GM12878 (cell line): ENCODE measurements around the gene FHOD3. TPM values are rescaled to one million over a fixed set of nuclear protein-coding genes. Genes with fewer than 3 reads are reported as not detected.

Experiments
- ATAC-seq: fragments of 200-7000 bp; cut with Tn5 transposase; 3 replicates; pipeline ENCODE4 v1.9.1; 2020; ENCODE audit warnings: mild to moderate bottlenecking, moderate library complexity
- BruUV-seq: library from RNA; stranded (reverse); fragments of 400-500 nt; replicated peaks from 2 replicates; lab custom pipeline; 2021; lab: Mats Ljungman, UMichigan
- CTCF ChIA-PET: fragments of 300-600 bp; sonication (Branson Sonifier 250); formaldehyde crosslinking; extraction: SDS; loops from one replicate; lab custom pipeline; 2021; ENCODE audit warnings: inconsistent platforms; lab: Yijun Ruan, JAX
- POLR2A ChIA-PET: fragments of 350-600 bp; formaldehyde crosslinking; extraction: SDS; loops from one replicate; lab custom pipeline; 2021; ENCODE audit warnings: inconsistent platforms; lab: Charles Lee
- RAD21 ChIA-PET: fragments of 300-600 bp; sonication (Branson Sonifier 250); formaldehyde crosslinking; loops from one replicate; lab custom pipeline; 2023; ENCODE audit warnings: antibody characterized with exemption; ENCODE audit not compliant: unreplicated experiment; lab: Charles Lee
- SMC1A ChIA-PET: fragments of 300-600 bp; sonication (Branson Sonifier 250); formaldehyde crosslinking; loops from one replicate; lab custom pipeline; 2023; ENCODE audit not compliant: unreplicated experiment, uncharacterized antibody; lab: Charles Lee
- DNase-seq: peaks from one replicate; pipeline ENCODE4 v3.0.0-alpha.2; 2011; ENCODE audit warnings: low read depth, low spot score
- FAIRE-seq: peaks from 3 replicates; lab custom pipeline; 2011; peaks lifted over from hg19 to GRCh38; lab: Jason Lieb, UNC
- H2AFZ ChIP-seq: 2 replicates; pipeline ENCODE4 v1.6.0; 2011; ENCODE audit warnings: low read depth, low read length, control low read depth; ENCODE audit not compliant: control insufficient read depth
- H3K27ac ChIP-seq: 2 replicates; pipeline ENCODE4 v1.5.1; 2011; ENCODE audit warnings: control low read depth; ENCODE audit not compliant: control insufficient read depth, insufficient read depth
- H3K27me3 ChIP-seq, 2 experiments: replicated peaks in 1 of 2; 2 replicates each; pipeline versions ENCODE4 v1.6.0 to v1.6.1; 2011; ENCODE audit warnings: low read length in 1 of 2; ENCODE audit not compliant: control insufficient read depth in 2 of 2, insufficient read depth in 2 of 2
- H3K36me3 ChIP-seq, 2 experiments: 2 replicates each; pipeline ENCODE4 v1.5.1; 2011; ENCODE audit warnings: low read length in 1 of 2; ENCODE audit not compliant: control insufficient read depth in 2 of 2, insufficient read depth in 2 of 2
- H3K4me1 ChIP-seq: 2 replicates; pipeline ENCODE4 v1.6.1; 2011; ENCODE audit warnings: mild to moderate bottlenecking, low read length, moderate library complexity, mixed read lengths; ENCODE audit not compliant: control insufficient read depth, insufficient read depth
- H3K4me2 ChIP-seq: 2 replicates; pipeline ENCODE4 v1.6.0; 2011; ENCODE audit warnings: control low read depth; ENCODE audit not compliant: control insufficient read depth, insufficient read depth
- H3K4me3 ChIP-seq: fragments of 200-600 bp; sonication (generic); 2 replicates; pipeline ENCODE4 v1.5.1; 2016
- H3K79me2 ChIP-seq: 2 replicates; pipeline ENCODE4 v1.6.0; 2011; ENCODE audit warnings: low read length; ENCODE audit not compliant: control insufficient read depth, insufficient read depth
- H3K9ac ChIP-seq: 2 replicates; pipeline ENCODE4 v1.8.0; 2011; ENCODE audit warnings: low read length, control low read depth, mixed read lengths; ENCODE audit not compliant: control insufficient read depth, insufficient read depth
- H3K9me3 ChIP-seq: replicated peaks from 3 replicates; pipeline ENCODE4 v1.5.1; 2011; ENCODE audit warnings: mild to moderate bottlenecking, low read length; ENCODE audit not compliant: control insufficient read depth, insufficient read depth
- H4K20me1 ChIP-seq: 2 replicates; pipeline ENCODE4 v1.6.0; 2011; ENCODE audit not compliant: control insufficient read depth, insufficient read depth
- IKZF1 ChIP-seq: fragments of 450-650 bp; conservative IDR thresholded peaks from 2 replicates; pipeline ENCODE4 v1.6.1; 2017; ENCODE audit warnings: antibody characterized with exemption, mild to moderate bottlenecking
- WGBS: methylation state at CpG from one replicate; pipeline ENCODE4 v1.1.6; 2016; ENCODE audit warnings: low lambda C conversion rate; ENCODE audit not compliant: insufficient replicate concordance, insufficient coverage; ENCODE audit errors: missing lambda C conversion rate; 5-methylcytosine and 5-hydroxymethylcytosine counted together
- in situ Hi-C: fragments of 300-500 bp; cut with MboI; formaldehyde crosslinking; loops from 9 replicates; pipeline ENCODE4 v1.14.3; 2018; ENCODE audit warnings: mixed read lengths
- intact Hi-C: fragments of 100-400 bp; cut with micrococcal nuclease; formaldehyde crosslinking; loops from one replicate; pipeline ENCODE4 v1.14.2; 2022; ENCODE audit not compliant: unreplicated experiment
- polyA plus RNA-seq, 11 experiments: library from polyadenylated mRNA; depleted of rRNA in 4 of 11; unstranded in 6 of 11; stranded (reverse) in 5 of 11; fragments of >200 nt; fragmentation: Nextera tagmentation in 4 of 11; fragmentation: Illumina TruSeq in 1 of 11; extraction: Ambion mirVana in 4 of 11; extraction: Trizol in 1 of 11; gene quantifications; 1 replicate in 1 of 11; 2 replicates in 10 of 11; pipeline versions ENCODE4 v1.2.1 to v1.2.3, GENCODE V29; 2011 to 2016; ENCODE audit warnings: inconsistent platforms in 2 of 11, missing spikeins in 2 of 11, low read depth in 1 of 11
- total RNA-seq, 4 experiments: library from RNA; depleted of rRNA in 3 of 4; stranded (reverse); fragments of >200 nt in 3 of 4; fragmentation: Illumina TruSeq in 1 of 4; extraction: Trizol in 1 of 4; gene quantifications; 2 replicates each; pipeline versions ENCODE4 v1.2.1 to v1.2.3, GENCODE V29; 2013 to 2021
- TF ChIP-seq, protein P1 (sequence below): fragments of 450-650 bp; IDR thresholded peaks from 2 replicates; pipeline ENCODE4 v1.6.1; 2017; ENCODE audit warnings: antibody characterized with exemption, mild to moderate bottlenecking, moderate library complexity

Gene FHOD3
- total and polyA plus RNA-seq, 10 of the 15 experiments (the other 5 are each of a cell fraction or from before 2014, with no cell fraction given) = 0.77 to 26.7 (median 10.4) TPM

DNA sequence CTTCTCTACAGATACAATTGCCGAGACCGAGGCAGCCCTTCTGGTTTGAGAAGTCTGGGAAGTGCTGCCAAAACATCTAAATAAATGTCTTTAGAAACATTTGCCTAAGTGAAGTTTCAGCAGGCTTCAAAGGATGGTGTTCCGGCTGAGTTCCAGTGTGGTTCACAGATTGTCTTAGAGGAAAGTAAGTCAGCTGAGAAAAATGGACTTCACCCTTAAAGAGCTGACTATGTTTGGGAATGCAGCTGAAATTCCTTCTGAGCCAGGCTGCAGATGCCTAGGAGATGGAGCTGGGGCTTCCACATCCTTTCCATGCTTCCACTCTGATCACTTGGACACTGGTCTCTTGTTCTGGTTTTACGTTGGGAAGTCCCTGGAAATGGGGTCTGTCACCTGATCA is 83.6 kb downstream of the FHOD3 start:
- Histone ChIP-seq H3K27me3 (no peaks in the 10 kb centered on the region), H4K20me1 (no peaks in the 10 kb centered on the region), H3K4me1 (no peaks in the 10 kb centered on the region; the same call in 1 of the 2 replicates), H3K9me3 (no peaks in the 10 kb centered on the region), H2AFZ (no peak overlapping the region), H3K27ac (no peak overlapping the region), H3K79me2 (no peaks in the 10 kb centered on the region), H3K36me3 (no peaks in the 10 kb centered on the region), H3K4me2 (no peak overlapping the region), H3K9ac (no peak overlapping the region), H3K4me3 (no peak overlapping the region)
- in situ Hi-C loops = no loop called here
- DNase-seq (no peak), ATAC-seq (no peak), FAIRE-seq (no peak)
- TF ChIP-seq, protein P1, sequence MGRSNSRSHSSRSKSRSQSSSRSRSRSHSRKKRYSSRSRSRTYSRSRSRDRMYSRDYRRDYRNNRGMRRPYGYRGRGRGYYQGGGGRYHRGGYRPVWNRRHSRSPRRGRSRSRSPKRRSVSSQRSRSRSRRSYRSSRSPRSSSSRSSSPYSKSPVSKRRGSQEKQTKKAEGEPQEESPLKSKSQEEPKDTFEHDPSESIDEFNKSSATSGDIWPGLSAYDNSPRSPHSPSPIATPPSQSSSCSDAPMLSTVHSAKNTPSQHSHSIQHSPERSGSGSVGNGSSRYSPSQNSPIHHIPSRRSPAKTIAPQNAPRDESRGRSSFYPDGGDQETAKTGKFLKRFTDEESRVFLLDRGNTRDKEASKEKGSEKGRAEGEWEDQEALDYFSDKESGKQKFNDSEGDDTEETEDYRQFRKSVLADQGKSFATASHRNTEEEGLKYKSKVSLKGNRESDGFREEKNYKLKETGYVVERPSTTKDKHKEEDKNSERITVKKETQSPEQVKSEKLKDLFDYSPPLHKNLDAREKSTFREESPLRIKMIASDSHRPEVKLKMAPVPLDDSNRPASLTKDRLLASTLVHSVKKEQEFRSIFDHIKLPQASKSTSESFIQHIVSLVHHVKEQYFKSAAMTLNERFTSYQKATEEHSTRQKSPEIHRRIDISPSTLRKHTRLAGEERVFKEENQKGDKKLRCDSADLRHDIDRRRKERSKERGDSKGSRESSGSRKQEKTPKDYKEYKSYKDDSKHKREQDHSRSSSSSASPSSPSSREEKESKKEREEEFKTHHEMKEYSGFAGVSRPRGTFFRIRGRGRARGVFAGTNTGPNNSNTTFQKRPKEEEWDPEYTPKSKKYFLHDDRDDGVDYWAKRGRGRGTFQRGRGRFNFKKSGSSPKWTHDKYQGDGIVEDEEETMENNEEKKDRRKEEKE = no peak
- TF ChIP-seq IKZF1 = 0 out of 2 replicates have a peak, but pooled peaks have one; percentile 12
- 21% methylated on average over 4 of the region's 4 CpGs for WGBS
- ChIA-PET RAD21 (interaction anchor here (0.7 to 1.9 kb wide), 11 partner anchors 9 to 114 kb away, joined by 3 to 8 read pairs (median 3); no protein-coding TSS in a partner anchor), POLR2A (interaction anchor here (0.8 to 1.2 kb wide), 3 partner anchors 11 to 27 kb away, joined by 3 to 5 read pairs (median 5); no protein-coding TSS in a partner anchor), SMC1A (interaction anchor here (0.6 to 50.9 kb wide), 8 partner anchors 1 to 103 kb away, joined by 3 to 1180 read pairs (median 4); no protein-coding TSS in a partner anchor), CTCF (interaction anchor here (0.6 to 2.4 kb wide), 6 partner anchors 10 to 256 kb away, joined by 3 to 7 read pairs (median 4); no protein-coding TSS in a partner anchor)
- BruUV-seq = no TSS peak
- intact Hi-C loops = no loop called here
